HT-29 (cell line): ENCODE measurements around the gene ZNF423. TPM values are rescaled to one million over a fixed set of nuclear protein-coding genes. Genes with fewer than 3 reads are reported as not detected.
"Not testable (repeated sequence)": the region's sequence is repeated elsewhere in the genome, so short reads cannot be mapped to it uniquely, and the experiment has no call there.

Source experiments
- DNase-seq: peaks from one replicate; pipeline ENCODE4 v3.0.0-alpha.2; 2015; ENCODE audit warnings: low spot score
- total RNA-seq: library from RNA; depleted of rRNA; stranded (reverse); fragments of >200 nt; shearing (Covaris generic); gene quantifications from 2 replicates; pipeline ENCODE4 v1.2.3, GENCODE V29; 2014

ZNF423 gene
- total RNA-seq, 1 experiment from 2014 or later: not detected

- DNase-seq: no peak
These were observed 268.4 kb downstream of the ZNF423 start for GRCh38 chr16:49587511-49587910.

DNA sequence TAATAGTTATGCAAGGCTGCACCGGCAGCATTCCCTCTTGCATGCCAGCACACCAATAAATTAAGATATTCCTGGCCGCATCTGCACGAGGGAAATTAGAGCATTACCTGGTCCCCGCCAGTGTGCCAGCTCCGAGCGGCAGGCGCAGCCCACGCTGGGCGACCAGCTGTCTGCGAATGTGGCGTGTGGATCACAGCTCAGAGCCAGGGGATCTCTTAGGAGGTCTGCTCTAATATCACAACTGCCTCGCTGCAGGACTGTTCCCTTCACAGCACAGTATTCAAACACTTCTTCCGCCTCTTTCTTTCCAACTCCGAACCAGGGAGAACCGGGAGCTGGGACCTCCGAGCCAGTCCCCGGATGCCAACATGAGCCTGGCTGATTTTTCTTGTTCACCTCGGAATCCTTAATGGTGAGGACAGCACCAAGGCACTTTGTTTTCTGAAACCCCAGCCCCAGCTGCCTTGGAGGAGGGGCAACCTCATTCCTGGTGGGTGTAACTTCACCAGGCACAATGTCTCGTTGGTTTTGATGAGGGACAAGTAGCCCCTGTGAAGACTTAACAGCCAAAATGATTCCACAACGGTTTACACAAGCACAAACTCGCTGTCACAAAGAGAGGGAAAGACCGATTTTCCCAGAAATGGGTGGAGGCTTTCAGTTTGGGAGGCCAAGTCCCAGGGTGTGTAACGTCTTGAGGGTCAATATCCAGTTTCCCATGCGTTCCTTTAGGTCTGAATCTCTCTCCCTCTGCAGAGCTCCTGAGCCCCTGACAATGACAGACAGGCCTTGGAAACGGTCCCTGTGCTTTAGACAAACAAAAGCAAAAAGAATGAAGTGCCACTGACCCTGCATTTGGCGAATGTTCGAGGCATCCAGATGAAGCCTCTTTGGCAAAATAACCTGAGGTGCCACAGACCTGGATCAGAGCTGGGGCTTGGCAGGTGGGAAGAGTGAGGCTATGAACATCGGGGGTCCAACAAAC, 269.2 kb downstream of the ZNF423 start:
- no peak for DNase-seq

DNA sequence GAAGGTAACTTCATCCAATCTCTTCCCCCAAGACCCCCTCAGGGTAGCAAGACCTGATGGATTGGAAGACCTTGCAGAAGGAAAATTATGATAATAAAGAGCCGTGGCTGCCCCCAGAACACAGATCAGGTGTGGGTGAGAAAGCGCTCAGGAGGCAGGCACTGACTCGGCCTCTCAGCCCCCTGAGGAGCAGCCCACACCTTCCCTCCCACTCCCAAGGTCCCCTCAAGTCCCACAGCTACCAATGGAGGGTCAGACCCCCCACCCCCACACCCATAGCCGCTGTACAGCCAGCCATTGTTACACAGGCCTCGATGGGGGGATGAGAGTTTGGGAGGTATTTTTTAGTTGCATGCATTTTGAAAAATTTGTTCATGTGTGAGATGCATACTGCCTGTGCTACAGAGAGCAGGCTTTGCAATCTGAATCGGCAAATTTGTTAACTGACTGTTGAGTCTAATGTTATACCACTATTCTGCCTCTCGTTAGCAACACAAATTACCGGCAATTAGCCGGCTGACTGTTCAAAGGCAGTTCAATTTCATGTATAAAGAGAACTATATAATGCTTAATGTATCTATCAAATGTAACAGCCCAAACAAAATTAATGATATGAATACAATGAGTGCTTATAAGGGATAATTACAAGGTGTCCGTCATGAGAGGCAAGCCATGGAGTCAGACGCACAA, 270.6 kb downstream of the ZNF423 start:
- no peak for DNase-seq

DNA sequence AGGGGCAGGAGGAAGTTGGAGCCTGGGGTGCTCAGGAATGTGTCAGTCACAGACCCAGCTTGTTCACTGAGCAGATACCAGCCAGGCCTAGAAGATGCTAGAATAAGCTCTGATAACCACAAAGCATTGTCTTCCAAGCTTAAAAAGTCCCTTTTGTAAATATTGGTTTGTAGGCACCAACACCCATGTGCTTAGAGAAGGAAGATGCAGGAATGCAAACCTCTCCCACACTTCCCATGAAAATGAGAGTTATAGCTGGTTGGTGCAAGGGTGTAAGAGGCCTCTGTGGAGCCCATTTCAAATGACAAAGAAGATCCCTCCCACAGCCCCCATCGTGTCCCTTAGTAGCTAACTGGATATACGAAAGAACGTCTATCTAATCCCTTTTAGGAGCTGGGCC, 272.0 kb downstream of the ZNF423 start:
- no peak for DNase-seq

DNA sequence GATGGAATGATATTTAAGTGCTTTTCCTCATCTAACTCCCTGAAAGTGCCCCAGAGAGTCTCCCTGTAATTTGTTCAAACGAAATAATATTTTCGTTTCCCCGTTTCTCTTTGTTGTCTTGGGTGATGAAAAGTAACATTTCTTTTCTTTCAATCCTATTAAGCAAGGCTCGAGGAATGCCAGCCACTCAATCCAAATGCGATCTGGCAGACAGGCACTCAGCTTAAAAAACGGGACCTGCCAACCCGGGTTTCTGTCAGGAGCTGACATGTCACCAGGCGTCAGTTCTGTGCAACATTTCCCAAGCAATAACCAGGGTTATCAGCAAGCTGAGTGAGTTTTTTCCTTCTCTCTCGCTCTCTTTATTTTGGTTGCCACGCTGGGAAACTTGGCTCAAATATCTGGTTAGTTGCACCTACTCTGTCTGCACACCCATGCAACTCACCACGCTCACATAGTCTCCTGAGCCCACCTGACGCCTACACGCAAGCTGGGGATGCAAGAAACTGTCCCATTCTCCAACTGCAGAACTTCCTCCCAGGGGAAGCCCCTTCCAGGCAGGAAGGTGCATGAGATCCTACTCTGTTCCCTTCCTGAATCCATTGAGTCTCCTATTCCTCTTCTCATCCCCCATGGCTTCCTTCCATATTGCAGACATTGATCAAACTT, 274.1 kb downstream of the ZNF423 start:
- DNase-seq: no peak

- DNase-seq: no peak
These were observed 275.1 kb downstream of the ZNF423 start for GRCh38 chr16:49580751-49581303.

DNA sequence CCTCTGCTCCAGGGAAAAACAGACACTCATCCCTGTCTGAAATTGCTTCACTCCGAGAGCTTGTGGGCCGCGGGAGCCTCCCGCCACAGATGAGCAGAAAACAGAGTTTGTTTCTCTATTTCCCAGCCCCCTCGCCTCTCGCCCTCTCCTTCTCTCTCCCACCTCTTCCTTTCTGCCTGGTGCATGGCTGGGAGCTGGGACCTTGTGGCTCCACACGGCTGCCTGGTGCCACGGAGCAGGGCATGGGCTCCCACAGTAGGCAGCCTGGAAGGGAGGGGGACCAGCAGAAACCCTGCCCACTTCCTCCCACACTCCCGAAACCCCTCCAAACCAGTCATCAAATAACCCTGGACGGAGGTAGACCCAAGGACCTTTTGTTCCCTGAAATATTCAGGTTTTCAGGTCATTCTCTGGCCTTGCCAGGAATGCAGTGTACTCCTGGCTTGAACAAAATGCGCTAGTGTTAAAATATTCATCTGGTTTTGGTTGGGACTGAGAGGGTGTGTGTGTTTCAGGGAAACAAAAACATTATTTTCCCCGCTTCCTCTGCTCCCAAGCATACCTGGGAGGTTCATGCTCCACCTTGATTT, 277.4 kb downstream of the ZNF423 start:
- no peak for DNase-seq

GRCh38 chr16:49578018-49578417, 277.9 kb downstream of the ZNF423 start:
- DNase-seq: no peak

GRCh38 chr16:49576941-49577340, 279.0 kb downstream of the ZNF423 start:
- DNase-seq: no peak

DNA sequence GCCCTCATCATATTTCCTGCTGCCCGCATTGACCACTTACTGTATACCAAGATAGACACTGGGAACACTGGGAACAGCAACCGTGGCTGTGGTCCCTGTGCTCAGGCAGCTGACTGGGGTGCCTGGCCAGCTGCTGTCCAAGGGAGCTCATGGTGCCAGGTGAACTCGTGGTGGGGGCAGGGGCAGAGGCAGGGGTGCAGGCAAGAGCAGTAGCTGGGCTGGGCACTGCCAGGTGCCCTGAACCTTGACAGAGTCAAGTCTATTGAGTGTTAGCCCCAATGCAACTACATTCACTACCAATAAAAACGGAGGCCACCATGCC, 279.8 kb downstream of the ZNF423 start:
- DNase-seq: no peak

- DNase-seq: no peak
These were observed 280.4 kb downstream of the ZNF423 start for GRCh38 chr16:49575346-49576172.

- no peak for DNase-seq
These were observed 281.1 kb downstream of the ZNF423 start for GRCh38 chr16:49574826-49575225.

DNA sequence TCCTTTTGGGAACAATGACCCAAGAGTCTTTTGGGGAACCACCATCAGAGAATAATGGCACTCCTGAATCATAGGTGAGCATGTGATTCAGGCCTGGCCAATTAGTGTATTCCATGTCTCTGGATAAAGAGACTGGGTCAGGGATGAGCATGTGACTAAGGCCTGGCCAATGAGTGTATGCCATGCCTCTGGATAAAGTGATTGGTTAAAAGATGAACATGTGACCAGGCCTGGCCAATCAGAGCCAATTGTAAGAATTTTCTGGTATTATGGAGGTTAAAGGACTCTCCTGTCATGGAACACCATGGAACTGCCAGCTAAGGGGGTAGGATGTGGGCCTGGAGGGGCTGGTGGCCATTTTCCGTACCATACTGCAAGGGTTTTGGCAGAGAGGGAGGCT, 288.0 kb downstream of the ZNF423 start:
- no peak for DNase-seq

GRCh38 chr16:49566432-49566831, 289.5 kb downstream of the ZNF423 start:
- no peak for DNase-seq

DNA sequence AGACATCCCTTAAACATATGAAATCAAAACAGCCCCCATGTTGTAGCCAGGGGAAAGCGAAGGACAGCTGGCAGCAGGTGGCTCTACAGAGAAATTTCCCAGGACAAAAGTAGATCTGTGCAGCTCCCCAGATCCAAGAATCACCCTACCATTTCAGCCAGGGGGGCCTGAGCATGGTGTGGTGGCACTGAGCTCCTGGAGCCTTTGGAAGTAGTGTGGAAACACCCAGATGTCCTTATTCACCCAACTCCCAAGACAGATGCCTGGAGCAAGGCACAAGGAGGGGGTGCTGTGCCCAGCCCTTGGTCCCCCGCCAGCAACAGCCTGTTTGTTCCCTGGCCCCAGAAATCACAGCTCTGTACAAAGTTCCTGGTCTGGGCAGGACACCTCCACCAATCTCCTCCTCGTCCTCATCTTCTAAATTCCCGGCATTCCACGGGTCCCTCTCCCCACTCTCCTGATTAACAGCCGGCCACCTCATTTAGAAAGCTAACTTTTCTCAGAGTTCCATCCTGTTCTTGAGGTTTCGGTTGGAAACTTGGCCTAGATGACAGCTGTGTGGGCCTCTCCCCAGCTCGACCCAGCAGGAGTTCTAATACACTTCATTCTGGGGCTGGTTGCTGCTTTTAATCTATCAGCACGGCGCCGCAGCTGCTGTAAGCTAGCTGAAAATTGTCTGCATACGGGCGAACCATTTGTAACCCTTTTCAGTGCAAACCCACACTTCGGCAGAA, 291.2 kb downstream of the ZNF423 start:
- no peak for DNase-seq

DNA sequence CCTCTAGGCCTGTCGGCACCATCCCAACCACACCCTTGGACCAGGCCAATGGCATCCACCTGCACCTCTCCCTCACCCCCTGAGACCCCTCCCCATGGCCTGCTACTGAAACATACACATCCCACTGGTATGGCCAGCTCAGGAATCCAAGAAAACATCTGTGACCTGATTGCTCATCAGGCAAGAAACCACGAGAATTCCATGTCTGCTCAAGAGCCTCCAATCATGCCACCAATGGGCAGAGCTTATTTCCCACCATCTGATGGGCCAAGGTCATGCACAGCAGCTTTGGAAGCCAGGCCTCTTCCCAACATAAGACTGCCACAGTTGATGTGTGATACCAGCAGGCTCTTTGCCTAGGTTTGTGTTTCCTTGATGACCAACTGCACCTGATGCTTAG, 292.2 kb downstream of the ZNF423 start:
- no peak for DNase-seq

DNA sequence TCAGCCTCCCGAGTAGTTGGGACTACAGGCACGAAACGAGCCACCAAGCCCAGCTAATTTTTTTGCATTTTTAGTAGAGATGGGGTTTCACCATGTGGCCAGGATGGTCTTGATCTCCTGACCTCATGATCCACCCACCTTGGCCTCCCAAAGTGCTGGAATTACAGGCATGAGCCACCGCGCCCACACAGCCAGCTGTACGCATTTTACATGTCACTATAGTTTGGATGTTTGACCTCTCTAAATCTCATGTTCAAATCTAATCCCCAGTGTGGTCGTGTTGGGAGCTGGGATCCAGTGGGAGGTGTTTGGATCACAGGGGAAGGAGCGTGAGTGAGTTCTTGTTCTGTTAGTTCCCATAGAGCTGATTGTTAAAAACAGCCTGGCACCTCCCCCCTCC, 293.0 kb downstream of the ZNF423 start:
- not testable (repeated sequence) for DNase-seq

- DNase-seq: no peak
These were observed 293.7 kb downstream of the ZNF423 start for GRCh38 chr16:49562228-49562627.

- DNase-seq: no peak
These were observed 295.7 kb downstream of the ZNF423 start for GRCh38 chr16:49560004-49560830.
